Measurements from ENCODE around the gene MSL1.
"Not testable (repeated sequence)": the region's sequence is repeated elsewhere in the genome, so short reads cannot be mapped to it uniquely, and the experiment has no call there.

MSL1 gene

GRCh38 chr17:40124279-40125141 lies 2.7 kb downstream of the MSL1 start:
- DNase-seq (ENCODE audit: low read depth in 2 of 2), result no peak

- DNase-seq (ENCODE audit: low read depth in 2 of 2), result no peak
These were observed 7.7 kb downstream of the MSL1 start for GRCh38 chr17:40129498-40129897.

- DNase-seq (ENCODE audit: low read depth in 2 of 2), result no peak
These were observed 8.7 kb downstream of the MSL1 start for GRCh38 chr17:40130352-40131042.

GRCh38 chr17:40134184-40134583 lies 12.4 kb downstream of the MSL1 start:
- no peak for DNase-seq (ENCODE audit: low read depth in 2 of 2)

- no peak for DNase-seq (ENCODE audit: low read depth in 2 of 2)
These were observed 14.0 kb downstream of the MSL1 start for GRCh38 chr17:40135817-40136216.

GRCh38 chr17:40139566-40140058 lies 17.8 kb downstream of the MSL1 start:
- DNase-seq (ENCODE audit: low read depth in 2 of 2), result no peak

- not testable (repeated sequence) for DNase-seq (ENCODE audit: low read depth in 2 of 2)
These were observed 21.4 kb downstream of the MSL1 start for GRCh38 chr17:40143166-40143565.

- no peak for DNase-seq (ENCODE audit: low read depth in 2 of 2)
These were observed 23.7 kb downstream of the MSL1 start for GRCh38 chr17:40145476-40145875.

- no peak for DNase-seq (ENCODE audit: low read depth in 2 of 2)
These were observed 26.8 kb downstream of the MSL1 start for GRCh38 chr17:40148527-40148926.

- no peak for DNase-seq (ENCODE audit: low read depth in 2 of 2)
These were observed 28.5 kb downstream of the MSL1 start for GRCh38 chr17:40150276-40150675.

- no peak for DNase-seq (ENCODE audit: low read depth in 2 of 2)
These were observed 29.7 kb downstream of the MSL1 start for GRCh38 chr17:40151414-40151963.

- no peak for DNase-seq (ENCODE audit: low read depth in 2 of 2)
These were observed 31.9 kb downstream of the MSL1 start for GRCh38 chr17:40153603-40154236.

GRCh38 chr17:40157973-40158372 lies 36.2 kb downstream of the MSL1 start:
- no peak for DNase-seq (ENCODE audit: low read depth in 2 of 2)

GRCh38 chr17:40158438-40159013 lies 36.8 kb downstream of the MSL1 start:
- DNase-seq (ENCODE audit: low read depth in 2 of 2), result no peak

GRCh38 chr17:40159456-40159855 lies 37.7 kb downstream of the MSL1 start:
- DNase-seq (ENCODE audit: low read depth in 2 of 2), result no peak

GRCh38 chr17:40167685-40168261 lies 46.0 kb downstream of the MSL1 start:
- no peak for DNase-seq (ENCODE audit: low read depth in 2 of 2)

- no peak for DNase-seq (ENCODE audit: low read depth in 2 of 2)
These were observed 46.6 kb downstream of the MSL1 start for GRCh38 chr17:40168262-40168832.

GRCh38 chr17:40170325-40170724 lies 48.6 kb downstream of the MSL1 start:
- no peak for DNase-seq (ENCODE audit: low read depth in 2 of 2)

GRCh38 chr17:40171750-40172149 lies 50.0 kb downstream of the MSL1 start:
- no peak for DNase-seq (ENCODE audit: low read depth in 2 of 2)

- DNase-seq (ENCODE audit: low read depth in 2 of 2), result no peak
These were observed 51.5 kb downstream of the MSL1 start for GRCh38 chr17:40173091-40173777.

GRCh38 chr17:40173778-40174135 lies 52.0 kb downstream of the MSL1 start:
- no peak for DNase-seq (ENCODE audit: low read depth in 2 of 2)
